Fibroblast of upper back skin (primary cell): ENCODE measurements around the gene RETN.

Experiments
- DNase-seq: peaks from one replicate; pipeline ENCODE4 v3.0.0-alpha.2; 2013

Gene RETN, protein sequence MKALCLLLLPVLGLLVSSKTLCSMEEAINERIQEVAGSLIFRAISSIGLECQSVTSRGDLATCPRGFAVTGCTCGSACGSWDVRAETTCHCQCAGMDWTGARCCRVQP

GRCh38 chr19:7668842-7669241 is at the start of gene RETN:
TSS of gene RETN (plus strand) at chr19:7669049. CDS start at chr19:7669327, 278 bp downstream.
- DNase-seq = no peak

- no peak for DNase-seq
These were observed 49.0 kb upstream of the RETN start for GRCh38 chr19:7619671-7620441.

GRCh38 chr19:7620442-7621412 is 48.1 kb upstream of the RETN start:
- DNase-seq = no peak

GRCh38 chr19:7622933-7623685 is 45.7 kb upstream of the RETN start:
- no peak for DNase-seq

DNA sequence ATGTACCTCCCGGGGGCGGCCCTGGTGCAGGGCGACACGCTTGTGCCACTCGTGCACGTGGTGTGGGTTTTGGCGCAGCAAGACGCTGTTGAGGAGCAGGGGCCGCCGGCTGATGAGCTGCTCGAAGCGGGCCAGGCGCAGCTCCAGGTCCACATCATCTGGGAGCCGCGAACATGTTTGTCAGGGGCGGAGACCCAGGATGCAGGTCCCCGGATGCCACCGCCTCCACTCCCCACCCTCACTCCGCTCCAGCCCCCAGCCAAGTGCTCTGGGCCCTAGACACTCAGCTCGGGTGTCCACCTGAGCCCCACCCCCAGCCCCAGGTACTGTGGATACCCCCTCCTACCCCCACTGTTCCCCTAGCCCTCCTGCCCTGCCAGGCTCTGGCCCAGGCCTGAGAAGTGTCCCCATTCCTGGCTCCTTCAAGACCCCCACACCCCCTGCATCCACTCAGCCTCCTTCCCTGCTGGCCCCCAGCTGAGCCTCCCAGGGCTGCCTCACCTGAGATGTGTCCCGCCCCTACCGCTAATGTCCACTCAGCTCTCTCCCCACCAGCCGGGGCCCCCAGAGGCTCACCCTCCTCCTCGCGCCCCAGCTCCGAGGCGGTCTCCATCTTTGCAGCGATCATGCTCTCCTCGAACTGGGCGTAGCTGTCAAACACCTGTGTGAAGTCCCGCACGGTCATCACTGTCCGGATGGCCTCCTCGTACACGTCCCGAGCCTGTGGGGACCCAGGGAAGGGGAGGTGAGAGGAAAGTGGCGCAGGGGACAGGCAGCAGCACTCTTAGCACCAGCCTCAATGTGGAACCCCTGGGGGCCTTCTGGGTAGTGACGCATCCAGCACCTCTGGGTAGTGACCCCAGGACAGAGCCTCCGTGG is 44.9 kb upstream of the RETN start:
- no peak for DNase-seq

DNA sequence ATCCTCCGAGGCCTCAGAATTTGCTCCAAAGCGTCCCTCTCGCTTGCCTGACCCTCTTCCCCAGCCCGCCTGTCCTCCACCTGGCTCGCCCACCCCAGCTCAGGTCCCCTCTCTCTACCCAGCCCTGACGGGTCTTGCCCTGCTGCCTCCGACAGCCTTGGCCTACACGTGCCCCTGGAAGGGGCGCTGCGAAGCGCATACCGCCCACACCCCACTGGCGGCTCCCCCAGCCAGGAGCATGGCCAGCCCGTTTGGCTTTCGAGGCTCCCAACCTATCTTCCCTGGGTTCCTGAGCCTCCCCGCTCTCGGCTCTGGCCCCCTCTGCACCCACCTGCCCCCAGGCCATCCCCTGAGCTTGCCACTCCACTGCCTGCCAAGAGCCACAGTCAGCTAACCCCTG is 44.0 kb upstream of the RETN start:
- no peak for DNase-seq

- no peak for DNase-seq
These were observed 43.0 kb upstream of the RETN start for GRCh38 chr19:7625763-7626372.

GRCh38 chr19:7627166-7627565 is 41.7 kb upstream of the RETN start:
- no peak for DNase-seq

GRCh38 chr19:7628589-7629311 is 40.1 kb upstream of the RETN start:
- DNase-seq = no peak

DNA sequence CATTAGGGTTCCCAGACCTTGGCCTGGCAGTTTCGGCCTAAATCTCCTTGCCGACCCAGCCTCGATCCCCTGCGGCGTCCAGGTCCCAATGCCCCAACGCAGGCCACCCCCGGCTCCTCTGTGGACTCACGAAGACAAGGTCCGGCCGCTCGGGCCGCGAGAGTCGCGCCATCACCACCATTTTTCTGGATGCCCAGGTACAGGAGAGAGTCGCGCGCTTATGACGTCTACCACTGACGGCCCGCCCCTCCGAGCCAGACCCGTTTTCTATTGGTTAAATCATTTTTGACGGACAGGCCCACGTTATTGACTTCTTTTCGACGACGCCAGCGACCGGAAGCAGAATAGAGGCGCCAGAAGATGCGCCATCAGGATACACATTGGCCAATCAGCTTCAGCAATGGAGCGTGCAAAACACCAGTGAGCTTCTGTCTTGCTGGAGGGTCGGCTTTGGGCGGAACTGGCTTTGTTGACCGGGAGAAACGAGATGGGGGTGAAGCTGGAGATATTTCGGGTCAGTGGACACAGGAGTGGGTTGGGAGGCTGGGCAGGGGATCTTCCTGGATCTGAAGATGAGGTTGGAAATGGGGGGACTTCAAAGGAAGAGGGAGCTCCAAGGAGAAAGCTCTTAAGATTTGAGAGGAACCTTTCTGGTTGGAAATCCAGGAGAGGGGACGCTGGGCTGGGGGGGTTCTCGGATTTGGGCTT is 39.3 kb upstream of the RETN start, which contains the start of the genes PET100 and XAB2:
Gene PET100 (plus strand): TSS at position 447 of the 708 bp plus-strand sequence. CDS start 41 bp downstream, at position 488.
Gene XAB2 (minus strand): TSS at position 199 of the 708 bp plus-strand sequence. CDS start 18 bp downstream, at position 181.
- peak; percentile 99 for DNase-seq

DNA sequence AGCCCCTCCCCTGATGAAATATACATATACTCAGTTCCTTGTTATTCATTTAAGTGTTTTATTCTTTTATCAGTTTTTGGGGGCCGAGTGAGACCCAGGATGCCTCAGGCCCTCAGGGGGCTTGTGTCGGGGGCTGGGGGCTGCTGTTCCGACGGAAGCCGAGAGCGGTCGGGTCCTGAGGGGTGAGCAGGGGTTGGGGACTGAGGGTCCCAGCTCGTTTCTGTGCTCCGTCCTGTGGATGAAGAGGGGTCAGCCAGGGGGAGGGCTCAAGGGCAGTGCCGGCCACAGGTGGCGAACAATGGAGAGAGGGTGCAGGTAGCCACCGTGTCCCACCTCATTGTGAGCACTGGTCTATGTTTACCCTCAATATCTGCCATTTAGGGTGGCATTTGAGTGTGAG is 37.3 kb upstream of the RETN start:
- DNase-seq = no peak

- DNase-seq = no peak
These were observed 36.3 kb upstream of the RETN start for GRCh38 chr19:7632340-7633203.

GRCh38 chr19:7633698-7634097 is 35.2 kb upstream of the RETN start, which contains the start of gene PCP2:
TSS of gene PCP2 (minus strand) at chr19:7633719. CDS start at chr19:7633457, 262 bp downstream.
- no peak for DNase-seq

DNA sequence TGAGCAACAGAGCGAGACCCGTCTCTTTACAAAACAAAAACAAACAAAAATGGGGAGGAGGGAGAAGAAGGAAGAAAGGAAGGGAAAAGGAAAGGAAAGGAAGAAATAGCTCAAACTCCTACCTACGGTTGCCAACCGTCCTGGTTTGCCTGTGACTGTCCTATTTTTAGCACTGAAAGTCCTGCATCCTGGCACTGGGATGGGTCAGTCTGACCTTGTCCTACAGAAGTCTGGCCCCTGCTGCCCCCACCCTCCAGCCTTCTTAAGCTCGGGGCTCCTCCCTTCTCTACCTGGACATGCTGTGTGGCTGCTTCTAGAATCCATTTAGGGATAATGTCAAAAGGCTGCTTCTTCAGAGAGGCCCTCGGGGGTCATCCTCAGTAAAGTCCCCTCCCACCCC is 33.2 kb upstream of the RETN start:
- DNase-seq = no peak

DNA sequence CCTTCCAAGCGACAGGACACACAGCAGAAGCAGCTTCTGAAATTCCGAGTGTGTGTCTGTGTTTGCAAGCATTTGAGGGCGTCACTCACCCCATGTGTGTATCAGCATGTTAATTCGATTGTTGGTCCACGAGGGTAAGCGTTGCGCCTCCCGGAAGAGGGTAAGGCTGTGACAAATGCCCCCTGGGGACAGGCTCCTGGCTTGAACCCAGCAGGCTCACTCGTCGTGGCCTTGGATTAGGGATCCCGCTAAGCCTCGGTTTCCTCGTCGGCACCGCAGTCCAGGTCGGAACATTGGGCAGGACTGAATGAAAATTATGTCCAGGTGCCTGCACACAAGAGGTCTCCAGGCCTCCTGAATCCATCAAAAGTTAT is 32.5 kb upstream of the RETN start:
- DNase-seq = no peak

DNA sequence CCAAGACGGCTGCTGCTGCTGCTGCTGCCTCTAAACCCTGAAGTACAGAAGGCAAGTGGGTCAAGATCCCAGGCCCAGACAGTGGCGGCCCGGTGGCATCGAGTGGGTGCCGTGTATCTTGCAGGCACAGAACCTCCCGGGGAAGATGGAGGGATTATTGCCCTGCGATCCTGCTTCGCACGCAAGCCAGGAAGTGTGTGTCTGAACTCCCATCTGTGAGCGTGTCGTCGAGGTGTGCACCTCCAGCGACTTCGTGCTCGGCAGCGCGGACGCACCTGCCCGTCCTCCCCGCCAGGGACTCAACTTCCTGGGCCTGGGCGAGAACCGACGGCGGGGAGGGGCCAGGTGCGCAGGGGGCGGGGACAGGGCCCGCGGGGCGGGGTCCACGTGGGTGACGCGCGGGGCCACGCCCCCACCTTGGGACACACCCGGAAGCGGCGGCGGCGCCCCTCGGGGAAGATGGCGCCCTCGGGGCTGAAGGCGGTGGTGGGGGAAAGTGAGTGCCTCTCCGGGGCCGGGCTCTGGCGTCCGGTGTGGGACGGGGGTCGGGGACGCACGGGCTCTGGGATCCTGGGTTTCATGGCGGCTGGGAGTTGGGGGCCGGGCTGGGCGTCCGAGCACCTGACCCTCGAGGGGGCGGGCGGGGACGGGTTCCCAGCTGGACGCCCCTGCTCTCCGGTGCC is 32.0 kb upstream of the RETN start, which contains the start of gene STXBP2:
Gene STXBP2 (plus strand): TSS at position 420 of the 683 bp plus-strand sequence. CDS start 40 bp downstream, at position 460.
- DNase-seq = no peak

- DNase-seq = no peak
These were observed 31.2 kb upstream of the RETN start for GRCh38 chr19:7637374-7638256.
